ENCODE data around the gene NANOS3.
"Not testable (repeated sequence)": the region's sequence is repeated elsewhere in the genome, so short reads cannot be mapped to it uniquely, and the experiment has no call there.

Gene NANOS3

DNA sequence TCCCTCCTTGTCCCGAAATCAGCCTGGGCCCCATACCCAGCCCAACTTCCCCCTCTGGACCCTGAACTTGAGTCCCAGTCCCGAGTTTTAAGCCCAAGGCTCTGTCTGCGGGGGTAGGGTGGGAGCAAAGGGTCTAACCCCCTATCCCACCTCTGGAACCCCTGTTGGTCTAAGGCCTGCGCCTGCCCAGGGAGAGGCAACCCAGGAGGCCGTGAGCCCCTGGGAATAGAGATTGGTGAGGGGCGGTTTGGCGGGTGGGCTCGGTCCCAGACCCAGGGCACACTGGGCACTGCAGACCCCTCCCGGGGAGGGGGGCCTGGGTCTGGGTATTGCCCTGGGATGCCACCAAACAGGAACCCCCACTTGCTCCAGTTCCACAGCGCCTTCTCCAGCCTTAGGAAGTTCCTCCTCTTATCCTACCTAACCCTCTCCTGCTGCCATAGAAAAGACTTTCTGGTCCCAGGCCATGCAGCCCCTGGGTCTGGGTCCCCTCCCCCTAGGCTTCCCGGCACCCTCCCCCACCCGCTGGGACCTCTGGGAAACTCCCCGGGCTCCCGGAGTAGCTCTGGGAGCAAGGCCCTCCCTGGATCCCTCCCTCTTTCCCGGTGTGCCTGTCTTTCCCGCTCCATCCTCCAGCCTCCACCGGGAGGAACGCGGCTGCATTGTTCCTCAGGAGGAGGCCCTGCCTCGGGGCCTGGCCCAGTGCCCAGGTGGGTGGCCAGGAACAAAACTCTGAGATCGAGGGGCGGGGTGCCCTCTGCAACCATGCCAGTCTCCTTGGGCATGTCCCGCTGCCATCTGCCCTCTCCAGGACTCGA, 33.6 kb upstream of the NANOS3 start:
- no peak for FAIRE-seq

DNA sequence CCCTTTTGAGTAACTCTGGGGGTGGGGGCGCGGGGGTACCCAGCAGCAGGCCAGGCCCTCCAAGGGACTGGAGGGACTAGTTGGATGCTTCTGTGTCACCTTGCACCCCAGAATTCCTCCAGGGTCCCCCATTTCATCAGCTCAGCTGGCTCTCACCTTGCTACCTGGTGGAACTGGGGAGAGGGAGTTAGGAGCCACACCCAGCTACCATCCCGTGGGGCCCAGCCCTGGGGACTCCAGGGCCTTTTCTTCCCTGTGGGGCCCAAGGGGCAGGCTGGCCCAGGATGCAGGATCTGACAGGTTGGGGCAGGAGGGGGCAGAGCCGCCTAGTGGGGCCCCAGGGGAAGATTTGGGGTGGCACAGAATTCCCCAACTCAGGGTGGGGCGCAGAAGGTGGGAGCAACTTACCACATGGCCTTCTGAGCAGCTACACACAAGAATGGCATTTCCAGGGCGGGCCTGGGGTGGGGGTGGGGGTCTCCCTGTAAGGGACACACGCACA, 32.8 kb upstream of the NANOS3 start:
- no peak for FAIRE-seq

DNA sequence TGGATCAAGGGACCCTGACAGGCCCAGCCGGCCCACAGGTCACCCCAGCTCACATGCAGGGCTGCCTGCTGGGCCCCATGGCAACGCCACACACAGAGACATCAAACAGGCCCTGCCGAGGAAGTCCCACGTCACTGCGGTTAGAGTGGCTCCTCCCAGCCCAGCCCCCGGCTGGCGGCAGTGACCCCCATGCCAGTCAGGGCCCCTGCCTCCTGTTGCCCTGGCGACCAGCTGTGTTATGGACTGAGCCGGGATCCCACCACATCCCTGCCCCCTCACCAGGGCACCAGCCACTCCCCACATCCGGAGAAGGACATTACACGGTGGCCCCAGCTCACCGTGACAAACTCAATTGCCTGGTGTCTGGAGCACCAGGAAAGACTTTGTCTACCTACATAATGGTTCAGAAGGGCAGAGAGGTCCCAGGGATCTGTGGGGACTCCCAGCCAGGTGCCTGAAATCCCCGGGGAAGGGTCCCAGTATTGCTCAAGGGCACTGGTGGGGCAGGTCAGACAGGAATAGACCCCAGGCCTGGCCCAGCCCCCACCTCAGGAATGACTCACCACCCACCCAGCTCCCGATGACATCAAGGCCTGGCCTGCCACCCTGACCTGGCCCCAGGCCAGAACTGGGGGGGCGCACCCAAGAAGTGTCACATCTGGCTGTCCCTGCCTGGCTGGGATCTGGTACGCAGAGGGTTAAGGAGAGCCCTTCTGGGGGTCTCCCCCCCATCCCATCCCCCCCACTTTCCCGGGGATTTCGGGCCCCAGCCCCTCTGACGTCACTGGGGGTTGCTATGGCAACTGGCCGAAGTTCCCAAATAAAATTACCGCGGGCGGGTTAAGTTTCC, 30.2 kb upstream of the NANOS3 start:
- FAIRE-seq, result no peak

DNA sequence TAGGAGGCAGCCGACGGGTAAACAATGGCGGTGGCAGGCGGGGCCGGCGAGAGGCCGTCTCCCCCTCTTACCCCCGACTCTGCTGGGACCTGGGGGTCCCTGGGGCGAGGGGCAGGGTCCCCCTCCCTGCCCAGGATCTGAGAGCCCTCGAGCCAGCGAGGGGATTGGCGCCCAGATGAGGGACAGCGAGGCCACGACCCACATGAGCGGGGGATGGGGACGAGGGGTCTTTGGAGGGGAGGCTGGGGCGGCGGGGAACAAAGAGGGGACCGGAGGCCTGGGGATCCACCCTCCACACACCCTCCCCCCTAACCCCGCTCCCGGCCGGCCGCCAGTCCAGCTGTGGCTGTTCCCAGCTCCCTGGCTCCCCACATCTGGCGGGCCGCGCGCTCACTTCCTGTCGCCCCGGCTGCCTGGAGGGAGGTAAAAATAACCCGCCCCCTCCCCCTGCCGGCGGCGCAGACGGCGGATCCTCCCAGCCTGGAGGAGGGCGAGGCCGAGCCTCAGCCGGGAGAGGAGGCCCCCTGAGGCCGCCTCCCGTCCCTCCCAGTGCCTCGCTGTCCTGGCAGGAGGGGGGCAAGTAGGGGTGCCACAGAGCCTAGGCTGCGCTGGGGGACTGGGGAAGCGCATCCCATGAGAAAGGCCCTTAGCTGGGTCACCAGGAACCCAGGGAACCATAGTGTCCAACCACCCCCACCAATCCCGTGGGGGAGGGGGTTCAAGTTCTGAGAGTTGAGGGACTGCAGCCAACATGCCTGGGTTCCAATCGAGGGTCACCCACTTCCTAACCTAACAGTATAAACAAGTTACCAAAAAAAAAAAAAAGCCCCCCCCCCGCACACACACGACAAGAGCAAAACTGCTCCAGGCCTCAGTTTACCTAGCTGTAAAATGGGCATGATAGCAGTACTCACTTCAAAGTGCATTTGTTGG, 29.3 kb upstream of the NANOS3 start:
- FAIRE-seq, result no peak

DNA sequence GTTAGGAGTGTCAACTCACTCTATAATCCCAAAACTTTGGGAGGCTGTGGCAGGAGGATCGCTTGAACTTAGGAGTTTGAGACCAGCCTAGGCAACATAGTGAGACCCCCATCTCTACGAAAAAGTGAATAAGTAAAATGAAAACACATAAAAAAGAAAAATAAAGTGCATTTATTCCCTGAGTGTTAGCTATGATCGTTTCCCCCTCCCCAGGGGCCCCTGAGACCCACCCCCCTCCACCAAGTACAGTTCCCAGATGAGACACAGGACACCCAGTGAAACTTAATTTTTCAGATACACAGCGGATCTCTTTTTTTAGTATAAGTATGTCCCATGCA, 28.6 kb upstream of the NANOS3 start:
- no peak for FAIRE-seq

DNA sequence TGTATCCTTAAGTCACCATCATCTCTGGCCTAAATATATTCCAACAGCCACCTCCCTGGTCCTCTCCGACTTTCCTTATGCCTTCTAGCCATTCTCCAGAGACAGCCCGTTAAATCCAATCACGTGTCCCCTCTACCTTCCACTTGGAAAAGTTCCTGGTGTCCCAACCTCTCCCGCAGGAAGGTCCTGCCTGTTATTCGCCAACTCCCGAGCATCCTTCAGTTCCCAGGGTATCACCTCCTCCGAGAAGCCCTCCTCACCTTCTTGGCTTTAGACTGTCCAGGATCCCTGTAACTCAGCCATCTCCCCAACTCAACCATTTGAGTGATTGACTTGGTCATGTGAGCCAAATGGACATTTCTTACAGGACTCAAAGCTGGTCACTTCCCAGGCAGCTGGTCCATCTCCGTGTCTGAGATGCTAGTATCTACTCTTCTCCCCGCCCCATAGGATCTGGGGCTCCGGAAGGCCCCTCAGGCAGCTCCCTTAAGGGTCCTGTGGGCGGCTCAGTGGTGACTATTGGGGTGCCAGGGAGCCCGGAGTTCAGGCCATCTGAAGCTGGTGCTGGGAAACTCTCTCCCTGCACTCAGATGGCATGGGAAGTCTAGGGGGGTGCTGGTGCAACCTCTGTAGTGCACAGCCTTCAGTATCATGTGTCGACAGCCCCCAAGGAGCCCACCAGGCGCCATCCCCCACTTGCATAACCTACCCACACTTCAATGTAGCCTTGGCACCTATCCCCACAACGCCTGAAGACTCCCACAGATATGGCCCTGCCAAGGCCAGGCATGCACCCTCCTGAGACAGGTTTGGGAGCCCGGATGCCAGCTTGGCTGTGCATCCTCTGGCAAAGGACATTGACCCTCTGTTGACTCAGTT, 27.9 kb upstream of the NANOS3 start:
- FAIRE-seq, result no peak

DNA sequence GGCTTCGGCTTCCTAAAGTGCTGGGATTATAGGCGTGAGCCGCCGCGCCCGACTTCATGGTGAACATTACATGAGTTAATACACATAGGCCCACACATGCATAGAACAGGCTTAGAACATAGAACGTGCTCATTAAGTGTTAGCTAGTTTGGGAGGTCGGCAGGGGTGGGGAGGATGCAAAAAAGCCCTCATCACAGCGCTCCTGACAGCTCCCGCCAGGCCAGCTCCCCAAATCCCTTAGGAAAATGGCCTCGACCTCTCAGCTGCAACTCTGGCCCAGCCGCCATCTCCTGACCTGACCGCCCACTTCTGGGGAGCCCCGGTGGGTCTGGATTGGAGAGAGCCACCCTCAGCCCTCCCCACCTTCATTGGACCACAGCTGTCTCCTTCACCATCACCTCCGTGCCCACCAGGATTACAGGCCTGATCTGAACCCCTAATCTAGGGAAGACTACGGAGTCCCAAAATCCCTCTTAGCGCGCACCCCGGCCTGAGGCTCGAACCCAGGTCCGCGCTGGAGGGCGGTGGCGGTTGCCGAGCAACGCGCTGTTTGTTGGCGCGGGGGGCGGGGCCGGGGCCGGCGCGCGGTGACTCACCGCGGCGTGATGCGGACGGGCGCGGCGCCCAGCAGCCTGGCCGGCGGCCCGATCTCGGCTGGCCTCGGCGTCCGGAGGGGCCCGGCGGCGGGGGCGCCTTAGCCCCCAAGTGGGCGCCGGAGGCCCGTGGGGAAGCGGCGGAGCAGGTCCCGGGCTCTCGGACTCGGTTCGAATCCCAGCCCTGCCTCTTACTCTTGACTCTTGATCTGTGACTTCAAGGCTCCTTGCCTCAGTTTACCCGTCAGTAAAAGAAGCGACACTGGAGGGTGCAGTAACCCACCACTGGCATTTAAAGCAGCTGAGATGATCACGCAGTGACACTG, 26.7 kb upstream of the NANOS3 start:
- no peak for FAIRE-seq

DNA sequence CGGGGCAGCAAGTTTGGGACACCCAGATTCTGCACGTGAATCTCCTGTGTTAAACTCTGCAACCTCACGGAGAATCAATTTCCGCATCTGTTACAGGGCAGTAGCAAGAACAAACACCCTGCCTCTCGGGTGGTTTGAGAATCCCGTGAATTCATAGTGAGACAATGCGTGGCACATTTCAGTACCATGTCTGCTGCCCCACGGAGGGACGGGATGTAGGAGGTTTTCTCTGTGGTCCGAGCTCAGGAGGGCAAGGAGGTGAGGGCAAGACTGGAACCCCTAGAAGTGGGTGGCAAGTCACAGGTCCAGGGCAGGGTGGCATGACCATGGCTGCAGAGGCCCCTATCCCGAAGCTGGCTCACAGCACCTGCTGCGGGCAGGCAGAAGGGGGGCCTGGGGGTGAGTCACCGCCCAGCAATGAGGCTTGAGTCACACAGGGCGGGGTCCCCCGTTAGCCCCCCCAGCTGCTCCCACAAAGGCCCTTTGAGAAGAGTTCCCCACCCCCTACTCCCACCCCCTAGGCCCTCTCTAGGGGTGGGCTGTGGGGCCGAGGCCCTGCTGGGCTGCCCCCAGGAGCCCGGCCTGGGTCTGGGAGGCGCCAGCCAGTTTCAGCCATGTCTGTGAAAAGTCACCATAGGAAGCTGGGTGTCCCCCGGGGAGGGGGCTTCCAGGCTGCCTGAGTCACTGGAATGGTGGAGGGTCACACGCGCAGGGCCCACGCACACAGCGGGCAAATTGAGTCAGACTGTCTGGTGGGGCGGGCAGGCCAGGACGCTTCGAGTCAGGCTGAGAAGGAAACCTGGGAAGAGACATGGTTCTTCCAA, 25.8 kb upstream of the NANOS3 start:
- no peak for FAIRE-seq

DNA sequence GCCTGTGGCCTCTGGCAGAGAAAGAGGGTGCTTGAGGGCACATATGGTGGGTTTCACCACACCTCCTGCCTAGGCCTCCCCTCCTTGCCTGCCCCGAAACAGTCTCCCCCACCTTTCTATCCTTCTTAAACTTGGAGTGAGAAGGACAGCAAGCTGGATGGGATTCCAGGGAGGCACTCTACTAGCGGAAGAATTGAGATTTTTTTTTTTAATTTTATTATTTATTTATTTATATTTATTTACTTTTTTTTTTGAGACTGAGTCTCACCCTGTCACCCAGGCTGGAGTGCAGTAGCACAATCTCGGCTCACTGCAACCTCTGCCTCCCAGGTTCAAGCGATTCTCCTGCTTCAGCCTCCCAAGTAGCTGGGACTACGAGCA, 25.2 kb upstream of the NANOS3 start:
- not testable (repeated sequence) for FAIRE-seq

DNA sequence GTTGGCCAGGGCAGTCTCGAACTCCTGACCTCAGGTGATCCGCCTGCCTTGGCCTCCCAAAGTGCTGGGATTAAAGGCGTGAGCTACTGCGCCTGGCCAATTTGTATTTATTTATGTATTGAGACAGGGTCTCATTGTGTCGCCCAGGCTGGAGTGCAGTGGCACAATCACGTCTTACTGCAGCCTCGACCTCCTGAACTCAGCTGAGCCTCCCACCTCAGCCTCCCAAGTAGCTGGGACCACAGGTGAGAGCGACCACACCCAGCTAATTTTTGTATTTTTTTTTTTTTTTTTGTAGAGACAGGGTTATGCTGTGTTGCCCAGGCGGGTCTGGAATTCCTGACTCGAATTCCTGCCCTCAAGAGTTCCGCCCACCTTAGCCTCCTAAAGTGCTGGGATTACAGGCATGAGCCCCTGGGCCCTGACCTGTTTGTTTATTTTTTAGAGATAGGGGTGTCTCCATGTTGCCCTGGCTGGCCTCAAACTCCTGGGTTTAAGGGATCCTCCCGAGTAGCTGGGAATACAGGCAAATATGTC, 24.7 kb upstream of the NANOS3 start:
- FAIRE-seq, result not testable (repeated sequence)

DNA sequence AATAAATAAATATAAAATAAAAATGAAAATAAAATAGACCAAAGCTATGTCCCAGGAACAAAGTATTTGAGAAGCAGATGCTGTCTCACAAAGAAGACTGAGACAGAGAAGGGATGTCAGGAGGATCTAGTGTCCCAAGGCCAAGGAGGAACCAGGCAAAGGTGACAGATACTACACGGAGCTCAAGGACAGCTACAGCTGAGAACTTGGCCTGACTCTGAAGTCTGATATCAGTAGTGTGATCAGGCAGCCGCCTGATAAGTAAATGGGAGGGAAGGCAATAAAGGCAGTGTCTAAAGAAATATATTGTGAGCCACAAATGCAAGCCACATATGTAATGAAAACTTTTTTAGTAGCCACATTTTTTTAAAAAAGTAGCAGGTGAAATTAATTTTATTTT, 20.4 kb upstream of the NANOS3 start:
- no peak for FAIRE-seq

DNA sequence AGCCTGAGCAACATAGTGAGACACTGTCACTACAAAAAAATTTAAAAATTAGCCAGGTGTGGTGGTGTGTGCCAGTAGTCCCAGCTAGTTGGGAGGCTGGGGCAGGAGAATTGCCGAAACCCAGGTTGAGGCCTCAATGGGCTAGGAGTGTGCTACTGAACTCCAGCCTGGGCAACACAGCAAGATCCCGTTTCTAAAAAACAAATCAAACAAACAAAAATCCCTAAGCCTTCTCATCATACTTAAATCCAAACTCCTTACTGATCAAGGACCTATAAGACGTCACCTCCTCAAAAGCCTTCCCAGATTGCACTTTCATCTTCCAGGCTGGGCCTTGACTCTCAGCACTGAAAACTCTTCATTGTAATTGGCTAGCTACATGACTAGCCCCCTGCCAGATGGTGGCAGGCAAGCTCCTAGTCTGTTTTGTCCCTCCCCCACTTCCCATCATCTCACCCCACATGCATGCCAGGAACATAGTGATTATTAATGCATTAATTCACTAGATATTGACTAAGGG, 17.5 kb upstream of the NANOS3 start:
- no peak for FAIRE-seq

DNA sequence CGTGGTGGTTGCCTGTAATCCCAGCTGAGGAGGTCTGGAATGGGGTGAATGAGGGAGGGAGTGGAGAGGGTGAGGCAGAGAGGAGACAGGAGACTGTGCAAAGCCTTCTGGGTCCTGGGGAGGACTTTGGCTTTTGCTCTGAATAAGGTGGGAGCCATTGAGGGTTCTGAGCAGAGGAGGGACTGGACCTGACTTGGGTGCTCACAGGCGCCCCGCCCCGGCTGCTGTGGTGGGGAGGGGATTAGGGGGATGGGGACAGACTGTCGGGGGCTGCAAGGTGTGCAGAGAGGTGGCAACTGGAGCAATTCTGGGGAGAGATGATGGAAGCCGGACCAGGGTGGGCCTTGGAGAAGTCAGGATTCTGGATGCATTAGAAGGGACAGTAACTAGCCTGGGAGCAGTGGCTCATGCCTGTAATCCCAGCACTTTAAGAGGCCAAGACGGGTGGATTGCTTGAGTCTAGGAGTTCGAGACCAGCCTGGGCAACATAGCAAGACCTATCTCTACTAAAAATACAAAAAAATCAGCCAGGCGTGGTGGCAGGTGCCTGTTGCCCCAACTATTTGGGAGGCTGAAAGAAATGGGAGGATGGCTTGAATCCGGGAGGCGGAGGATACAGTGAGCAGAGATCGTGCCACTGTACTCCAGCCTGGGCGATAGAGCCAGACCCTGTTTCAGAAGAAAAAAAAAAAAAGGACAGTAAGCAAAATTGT, 16.1 kb upstream of the NANOS3 start:
- no peak for FAIRE-seq

DNA sequence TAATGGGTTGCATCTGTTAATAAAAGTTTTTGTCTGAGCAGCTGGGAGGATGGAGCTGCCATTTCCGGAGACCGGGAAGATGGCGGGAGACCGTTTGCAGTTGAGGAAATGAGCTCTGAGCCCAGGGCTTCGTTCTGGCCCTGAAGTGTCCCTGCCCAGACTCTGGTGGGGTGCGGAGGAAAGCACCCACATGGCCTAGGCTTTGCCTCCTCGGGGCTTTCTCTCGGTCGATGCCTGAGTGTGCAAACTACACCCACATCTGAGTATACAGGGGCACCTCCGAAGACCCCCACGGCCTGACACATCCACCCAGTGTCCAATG, 15.6 kb upstream of the NANOS3 start:
- FAIRE-seq, result no peak

DNA sequence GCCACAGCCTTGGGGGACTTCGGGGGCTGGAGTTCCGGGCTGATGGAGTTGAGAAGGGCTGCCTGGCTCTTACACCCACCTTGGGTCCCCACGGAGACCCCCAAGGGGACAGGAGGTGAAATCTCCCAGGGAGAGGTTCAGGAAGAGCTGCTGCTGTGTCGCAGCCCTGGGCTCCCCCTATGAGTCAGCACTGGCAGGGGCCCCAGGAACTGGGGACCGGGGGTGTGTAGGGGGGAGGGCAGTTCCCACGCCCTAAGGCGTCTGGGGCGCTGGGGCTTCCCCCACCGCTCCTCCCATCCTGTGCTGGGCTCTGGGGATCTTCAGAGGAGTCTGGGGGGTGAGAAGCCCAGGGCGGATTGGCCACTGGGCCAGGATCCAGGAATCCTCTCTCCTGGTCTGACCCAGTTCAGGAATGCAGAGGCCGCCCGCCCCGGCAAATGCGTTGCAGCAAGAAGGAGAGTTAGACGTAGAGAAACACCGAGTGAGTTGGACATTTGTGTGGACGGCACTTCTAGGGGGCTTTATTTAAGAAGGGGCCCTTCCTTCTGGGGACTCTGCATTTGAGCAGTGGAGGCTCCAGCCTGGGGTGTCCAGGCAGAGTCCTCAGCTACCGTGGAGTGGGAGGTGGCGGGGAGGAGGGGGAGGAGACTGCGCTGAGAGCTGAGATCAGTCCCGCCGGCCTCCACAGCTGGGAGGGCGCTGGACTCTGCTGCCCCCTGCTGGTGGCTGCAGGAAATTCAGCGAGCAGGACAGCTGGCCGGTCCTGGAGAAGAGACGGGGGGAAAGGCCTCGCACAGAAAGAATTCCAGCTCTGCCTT, 15.0 kb upstream of the NANOS3 start:
- no peak for FAIRE-seq

DNA sequence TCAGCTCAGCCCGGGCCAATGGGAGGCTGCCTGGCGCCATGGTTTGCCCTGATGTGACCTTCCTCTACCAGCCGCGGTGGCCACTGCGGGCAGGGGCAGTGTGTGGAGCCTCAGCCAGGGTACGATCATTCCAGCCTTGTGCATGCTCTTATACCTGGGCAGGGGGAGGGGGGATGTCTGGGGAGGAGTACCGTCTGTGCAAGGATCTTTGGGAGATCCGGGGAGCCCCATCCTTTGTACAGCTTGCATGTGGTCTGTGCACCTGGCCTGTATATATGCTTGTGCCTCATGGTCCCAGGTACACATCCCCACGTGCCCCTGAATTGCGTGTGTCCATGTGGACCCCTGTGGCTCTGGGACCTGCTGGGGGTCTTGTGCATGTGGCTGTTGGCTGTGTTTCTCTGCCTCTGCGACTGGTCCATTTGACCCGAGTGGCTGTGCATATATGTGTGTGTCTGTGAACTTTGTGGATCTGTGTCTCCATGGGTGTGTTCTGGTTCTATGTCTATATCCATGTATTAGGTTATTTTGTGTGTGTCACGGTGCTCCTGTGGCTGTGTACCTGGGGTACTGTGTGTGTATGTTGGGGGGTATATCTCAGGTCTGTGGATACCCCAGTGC, 12.8 kb upstream of the NANOS3 start:
- FAIRE-seq, result no peak
